ENCODE results near the gene RHEB.

The RHEB gene

DNA sequence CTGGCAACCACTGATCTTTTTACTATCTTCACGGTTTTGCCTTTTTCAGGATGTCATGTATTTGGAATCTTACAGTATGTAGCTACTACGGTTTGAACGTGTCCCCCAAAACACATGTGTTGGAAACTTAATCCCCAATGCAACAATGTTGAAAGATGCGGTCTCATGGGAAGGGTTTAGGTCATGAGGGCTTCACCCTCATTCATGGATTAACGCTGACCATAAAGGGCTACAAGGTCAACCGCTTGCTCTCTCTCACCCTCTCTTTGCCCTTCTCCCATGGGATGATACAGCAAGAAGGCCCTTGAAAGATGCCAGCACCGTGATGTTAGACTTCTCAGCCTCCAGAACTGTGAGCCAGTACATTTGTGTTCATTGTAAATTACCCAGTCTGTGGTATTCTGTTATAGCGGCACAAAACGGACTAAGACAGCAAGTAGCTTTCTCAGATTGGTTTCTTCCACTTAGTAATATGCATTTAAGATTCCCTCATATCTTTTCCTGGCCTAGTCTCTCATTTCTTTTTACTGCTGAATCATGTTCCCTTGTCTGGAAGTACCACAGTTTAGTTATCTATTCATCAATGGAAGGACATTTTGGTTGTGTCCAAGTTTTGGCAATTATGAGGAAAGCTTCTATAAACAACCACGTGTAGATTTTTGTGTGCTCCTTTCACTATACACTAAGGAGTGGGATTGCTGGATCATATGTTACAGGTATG, 76.8 kb downstream of the RHEB start:
- Histone ChIP-seq H3K9ac (ENCODE audit: low read depth, low read length) (no peak overlapping the region), H3K36me3 (ENCODE audit: insufficient read depth, low read length) (no peaks in the 10 kb centered on the region), H3K4me1 (ENCODE audit: insufficient read depth, low read length) (peaks cover 12% of the 10 kb centered on the region), H3K9me3 (ENCODE audit: insufficient read depth, low read depth, low read length) (no peaks in the 10 kb centered on the region), H3K27ac (ENCODE audit: low read depth, low read length) (no peak overlapping the region), H3K4me3 (ENCODE audit: low read length) (no peak overlapping the region), H3K27me3 (ENCODE audit: insufficient read depth, low read length) (peaks cover 25% of the 10 kb centered on the region)
- WGBS = 92% methylated on average over 10 of the region's 10 CpGs

DNA sequence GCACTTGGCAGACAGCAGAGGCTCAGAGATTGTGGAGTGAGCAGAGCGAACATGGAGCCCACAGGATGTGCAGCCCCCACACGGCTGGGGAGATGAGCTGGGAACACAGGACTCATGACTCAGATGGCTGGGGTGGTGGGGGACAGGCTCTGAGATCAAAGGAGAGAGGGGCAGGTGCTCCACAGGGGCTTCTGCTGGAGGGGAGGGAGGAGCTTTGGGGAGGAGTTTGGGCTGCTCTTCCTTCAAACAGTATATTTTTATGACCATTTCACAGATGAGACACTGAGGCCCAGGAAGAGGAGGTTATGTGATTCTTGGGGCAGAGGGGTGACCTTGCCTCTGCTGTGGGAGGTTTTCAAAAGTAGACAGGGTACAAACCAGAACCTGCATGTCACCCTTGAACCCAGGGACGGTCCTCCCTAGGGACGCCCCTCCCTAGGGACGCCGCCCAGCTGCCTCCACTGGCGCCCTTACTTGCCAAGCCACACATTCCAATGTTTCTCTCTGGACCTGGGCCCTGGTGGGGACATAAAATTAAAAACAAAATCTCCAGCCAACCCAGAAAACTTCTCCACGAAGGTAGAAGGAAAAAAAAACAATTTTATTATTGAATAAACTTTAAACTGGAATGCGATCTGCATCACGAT, 78.8 kb downstream of the RHEB start:
- H3K4me1 ChIP-seq (ENCODE audit: insufficient read depth, low read length) = peaks cover 12% of the 10 kb centered on the region
- H3K9ac ChIP-seq (ENCODE audit: low read depth, low read length) = peak overlapping the region; percentile 26; the same call in 1 of the 2 replicates
- H3K4me3 ChIP-seq (ENCODE audit: low read length) = peak overlapping the region; percentile 67
- WGBS = 67% methylated on average over 9 of the region's 10 CpGs
- H3K9me3 ChIP-seq (ENCODE audit: insufficient read depth, low read depth, low read length) = no peaks in the 10 kb centered on the region
- H3K27ac ChIP-seq (ENCODE audit: low read depth, low read length) = no peak overlapping the region
- no peaks in the 10 kb centered on the region for H3K36me3 ChIP-seq (ENCODE audit: insufficient read depth, low read length)
- H3K27me3 ChIP-seq (ENCODE audit: insufficient read depth, low read length) = peaks cover 19% of the 10 kb centered on the region

DNA sequence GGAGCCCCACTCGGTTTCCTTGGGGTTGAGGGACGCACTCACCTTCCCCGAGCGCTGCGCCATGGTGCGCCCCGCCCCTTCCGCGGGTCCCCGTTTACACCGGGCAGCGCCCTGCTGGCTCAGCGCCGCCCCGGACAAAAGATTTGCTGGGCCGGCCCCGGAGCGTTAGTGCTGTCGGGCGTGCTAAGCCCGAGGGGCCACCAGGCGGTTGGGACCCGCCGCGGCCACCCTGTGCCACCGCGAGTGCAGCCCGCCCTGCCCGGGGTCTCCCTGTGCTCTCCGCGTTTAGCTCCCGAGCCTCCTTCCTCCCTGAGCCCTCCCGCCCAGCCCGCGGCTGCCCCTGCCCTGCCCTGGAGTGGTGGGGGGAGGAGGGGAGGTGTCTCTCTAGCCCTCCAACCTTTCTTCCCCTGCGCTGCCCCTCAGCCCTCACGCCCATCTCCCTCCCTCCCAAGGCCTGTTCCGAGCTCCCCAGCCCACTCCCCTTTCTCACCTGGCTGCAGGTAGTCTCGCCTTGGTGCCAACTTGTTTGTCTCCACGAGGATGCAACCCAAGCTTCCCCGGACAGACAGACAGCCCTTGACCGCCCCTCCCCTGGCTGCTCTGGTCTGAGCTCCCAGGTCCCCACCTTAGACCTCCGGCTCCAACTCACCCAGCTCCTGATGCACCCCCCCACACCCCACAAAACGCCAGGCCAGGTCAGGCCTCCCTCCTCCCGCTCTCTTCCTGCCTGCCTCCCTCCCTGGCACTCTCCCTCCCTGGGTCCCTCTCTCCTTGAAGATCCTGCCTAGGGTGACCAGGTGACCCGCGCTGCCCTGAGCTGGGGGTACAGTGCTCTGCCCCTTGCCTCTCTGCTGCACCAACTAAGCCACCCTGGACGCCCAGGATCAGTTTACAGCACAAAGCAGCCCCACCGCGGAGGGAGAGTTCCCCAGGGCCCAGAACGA, 79.6 kb downstream of the RHEB start, which contains the start of gene CRYGN:
Gene CRYGN (minus strand): TSS at position 287 of the 944 bp plus-strand sequence. CDS start 224 bp downstream, at position 63.
- Histone ChIP-seq H3K27ac (ENCODE audit: low read depth, low read length) (no peak within 1 kb of the TSS), H3K4me3 (ENCODE audit: low read length) (peak within 1 kb of the TSS; percentile 67), H3K36me3 (ENCODE audit: insufficient read depth, low read length) (no peaks in the 10 kb centered on the region), H3K4me1 (ENCODE audit: insufficient read depth, low read length) (peaks cover 12% of the 10 kb centered on the region), H3K9me3 (ENCODE audit: insufficient read depth, low read depth, low read length) (no peaks in the 10 kb centered on the region), H3K9ac (ENCODE audit: low read depth, low read length) (peak within 1 kb of the TSS; percentile 72), H3K27me3 (ENCODE audit: insufficient read depth, low read length) (peaks cover 19% of the 10 kb centered on the region)
- 3% methylated on average over 47 of the region's 51 CpGs for WGBS

DNA sequence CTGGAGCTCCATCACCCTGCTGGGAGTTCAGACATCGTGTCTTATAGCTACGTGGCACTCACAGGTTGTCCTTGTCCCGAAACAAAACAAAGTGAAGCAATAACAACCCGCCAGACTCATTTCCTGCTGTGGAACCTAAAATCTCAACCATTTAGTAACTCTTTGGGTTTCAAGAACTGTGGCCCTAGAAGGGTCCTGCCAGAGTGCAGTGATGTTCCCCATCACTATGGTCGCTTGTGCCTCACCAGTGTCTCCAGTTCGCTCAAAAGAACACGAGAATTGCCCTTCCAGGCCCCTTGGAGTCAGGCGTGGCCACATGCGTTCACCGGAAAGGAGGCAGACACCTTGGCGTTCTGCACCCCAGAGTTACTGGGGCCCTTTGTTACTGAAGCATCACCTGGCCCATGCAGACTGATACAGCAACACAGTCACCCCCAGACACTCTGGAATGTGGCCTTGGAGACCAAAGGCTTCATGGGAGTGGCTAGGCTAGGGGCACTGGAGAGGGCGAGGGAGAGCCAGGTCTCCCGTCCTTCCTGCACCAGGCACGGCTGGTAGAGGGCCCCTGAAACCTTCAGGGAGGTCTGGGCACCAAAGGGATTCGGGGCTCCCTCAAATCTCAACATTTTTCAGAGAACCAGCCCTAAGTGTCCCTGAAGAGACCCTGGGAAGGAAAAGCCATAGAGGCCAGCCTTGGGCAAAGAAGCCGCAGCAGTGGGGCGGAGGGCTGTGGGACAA, 80.7 kb downstream of the RHEB start:
- H3K4me3 ChIP-seq (ENCODE audit: low read length) = peak overlapping the region; percentile 67
- WGBS = 90% methylated on average over 17 of the region's 17 CpGs

DNA sequence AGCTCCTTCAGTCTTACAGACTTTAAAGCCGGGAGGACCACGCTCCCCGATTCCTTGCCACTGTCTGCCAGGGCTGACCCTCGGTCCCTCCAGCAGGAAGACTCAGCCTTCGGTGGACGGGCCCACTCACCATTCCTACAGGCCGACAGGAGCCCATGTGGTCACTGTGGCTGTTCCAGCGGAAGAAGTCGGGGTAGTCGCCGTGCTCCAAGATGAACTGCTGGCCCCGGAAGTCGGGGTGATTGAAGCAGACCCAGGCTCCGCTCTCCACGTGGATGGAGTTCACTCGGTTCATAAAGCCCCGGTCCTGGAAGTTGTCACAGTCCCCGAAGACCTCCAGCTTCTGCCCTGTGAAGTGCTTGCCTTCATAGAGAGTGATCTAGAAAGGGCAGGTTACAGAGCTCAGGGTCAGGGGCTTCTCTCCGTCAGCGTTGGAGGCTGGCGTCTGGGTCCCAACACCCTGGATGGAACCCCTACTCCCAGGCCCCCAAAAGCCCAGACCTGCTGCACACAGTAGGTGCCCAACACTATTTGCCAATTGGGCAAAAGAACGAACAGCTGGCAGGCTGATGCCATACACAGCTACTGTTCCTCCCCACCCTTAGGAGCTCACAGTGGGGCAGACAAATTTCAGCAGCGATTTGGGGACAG, 81.7 kb downstream of the RHEB start:
- Histone ChIP-seq H3K27ac (ENCODE audit: low read depth, low read length) (no peak overlapping the region), H3K9me3 (ENCODE audit: insufficient read depth, low read depth, low read length) (no peaks in the 10 kb centered on the region), H3K9ac (ENCODE audit: low read depth, low read length) (no peak overlapping the region), H3K36me3 (ENCODE audit: insufficient read depth, low read length) (no peaks in the 10 kb centered on the region), H3K4me1 (ENCODE audit: insufficient read depth, low read length) (peaks cover 12% of the 10 kb centered on the region), H3K4me3 (ENCODE audit: low read length) (no peak overlapping the region), H3K27me3 (ENCODE audit: insufficient read depth, low read length) (peaks cover 19% of the 10 kb centered on the region)
- 89% methylated on average over 23 of the region's 23 CpGs for WGBS

More for the DNA sequence above, 80.7 kb downstream of the RHEB start:
- no peak overlapping the region for H3K27ac ChIP-seq (ENCODE audit: low read depth, low read length)
- H3K9me3 ChIP-seq (ENCODE audit: insufficient read depth, low read depth, low read length) = no peaks in the 10 kb centered on the region
- peaks cover 19% of the 10 kb centered on the region for H3K27me3 ChIP-seq (ENCODE audit: insufficient read depth, low read length)
- H3K9ac ChIP-seq (ENCODE audit: low read depth, low read length) = no peak overlapping the region; the same call in 1 of the 2 replicates
- no peaks in the 10 kb centered on the region for H3K36me3 ChIP-seq (ENCODE audit: insufficient read depth, low read length)
- peaks cover 12% of the 10 kb centered on the region for H3K4me1 ChIP-seq (ENCODE audit: insufficient read depth, low read length)

DNA sequence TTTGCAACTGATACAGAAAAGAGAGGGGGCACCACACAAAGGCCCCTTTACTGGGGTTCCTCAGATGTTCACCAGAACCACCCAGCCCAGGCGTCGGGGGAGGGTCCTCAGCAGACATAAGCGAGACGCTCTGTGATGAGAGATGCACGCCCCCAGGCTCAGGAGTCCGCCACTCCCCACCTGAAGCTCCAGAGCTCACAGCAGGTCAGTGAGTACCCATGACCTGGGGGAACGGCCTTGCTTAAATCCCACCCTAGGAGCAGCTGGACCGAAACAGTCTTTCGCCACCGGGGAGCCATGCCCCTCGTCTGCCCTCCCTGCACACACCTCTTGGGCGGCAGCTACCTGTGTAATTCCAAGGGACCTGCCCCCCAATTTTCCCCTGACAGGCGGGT, 82.5 kb downstream of the RHEB start:
- H3K4me3 ChIP-seq (ENCODE audit: low read length) = no peak overlapping the region
- H3K9ac ChIP-seq (ENCODE audit: low read depth, low read length) = no peak overlapping the region
- peaks cover 19% of the 10 kb centered on the region for H3K27me3 ChIP-seq (ENCODE audit: insufficient read depth, low read length)
- no peak overlapping the region for H3K27ac ChIP-seq (ENCODE audit: low read depth, low read length)
- 83% methylated on average over 13 of the region's 13 CpGs for WGBS
- H3K9me3 ChIP-seq (ENCODE audit: insufficient read depth, low read depth, low read length) = no peaks in the 10 kb centered on the region
- H3K36me3 ChIP-seq (ENCODE audit: insufficient read depth, low read length) = no peaks in the 10 kb centered on the region
- H3K4me1 ChIP-seq (ENCODE audit: insufficient read depth, low read length) = peaks cover 12% of the 10 kb centered on the region

DNA sequence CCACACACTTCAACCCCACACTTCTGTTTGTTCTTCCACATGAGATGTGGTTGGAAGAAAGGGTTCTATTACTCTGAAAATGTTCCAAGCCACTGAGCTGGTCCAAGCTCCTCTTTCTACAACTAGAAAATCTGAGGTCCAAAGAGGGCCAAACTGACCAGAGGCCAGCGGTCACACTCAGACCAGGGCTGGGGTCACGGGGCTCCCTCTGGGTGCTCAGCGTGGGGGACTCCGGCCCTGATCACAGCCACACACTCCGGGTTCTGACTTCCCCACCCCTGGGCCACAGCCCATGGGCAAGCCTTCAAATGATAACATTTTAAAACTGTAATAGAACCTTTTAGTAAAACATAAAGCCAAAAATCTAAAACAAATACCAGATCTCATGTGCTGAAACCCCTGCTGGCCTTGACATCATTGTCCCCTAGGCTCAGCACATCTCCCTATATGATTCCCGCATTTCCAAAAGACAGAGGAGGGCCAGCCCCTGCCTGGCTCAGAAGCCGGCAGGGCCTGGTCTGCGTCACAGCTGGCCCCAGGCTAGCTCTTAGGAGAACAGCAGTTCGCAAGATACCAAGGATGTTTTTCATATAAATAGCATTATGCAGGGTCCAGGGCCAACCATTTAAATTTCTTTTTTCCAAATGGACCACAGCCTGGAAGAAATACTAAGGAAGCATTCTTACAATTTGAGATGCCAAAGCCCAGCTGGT, 83.1 kb downstream of the RHEB start:
- H3K27me3 ChIP-seq (ENCODE audit: insufficient read depth, low read length) = peaks cover 19% of the 10 kb centered on the region

DNA sequence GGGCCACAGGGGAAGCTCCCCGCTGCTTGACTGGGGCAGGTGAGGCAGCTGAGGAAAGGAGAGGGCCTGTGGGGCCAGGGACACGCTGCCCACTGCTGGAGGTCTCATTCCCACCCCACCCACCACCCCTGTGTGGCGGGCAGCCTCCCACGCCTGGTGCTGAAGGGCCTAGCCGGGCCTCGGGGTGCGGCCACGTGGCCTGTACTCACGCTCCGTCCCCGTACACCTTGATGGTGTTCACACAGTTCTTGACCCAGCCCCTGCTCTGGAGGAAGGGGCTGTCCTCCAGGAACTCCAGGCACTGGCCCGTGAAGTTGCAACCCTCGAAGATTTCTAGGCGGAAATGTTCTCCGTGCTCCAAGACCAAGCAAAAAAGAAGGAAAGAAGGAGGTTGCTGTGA, 83.7 kb downstream of the RHEB start:
- Histone ChIP-seq H3K9me3 (ENCODE audit: insufficient read depth, low read depth, low read length) (no peaks in the 10 kb centered on the region), H3K9ac (ENCODE audit: low read depth, low read length) (no peak overlapping the region), H3K36me3 (ENCODE audit: insufficient read depth, low read length) (no peaks in the 10 kb centered on the region), H3K4me3 (ENCODE audit: low read length) (no peak overlapping the region), H3K27ac (ENCODE audit: low read depth, low read length) (no peak overlapping the region), H3K4me1 (ENCODE audit: insufficient read depth, low read length) (peaks cover 4% of the 10 kb centered on the region), H3K27me3 (ENCODE audit: insufficient read depth, low read length) (peaks cover 19% of the 10 kb centered on the region)
- WGBS = 94% methylated on average over 15 of the region's 15 CpGs

More for the DNA sequence above, 83.1 kb downstream of the RHEB start:
- Histone ChIP-seq H3K9me3 (ENCODE audit: insufficient read depth, low read depth, low read length) (no peaks in the 10 kb centered on the region), H3K4me1 (ENCODE audit: insufficient read depth, low read length) (peaks cover 8% of the 10 kb centered on the region), H3K4me3 (ENCODE audit: low read length) (no peak overlapping the region), H3K27ac (ENCODE audit: low read depth, low read length) (no peak overlapping the region), H3K36me3 (ENCODE audit: insufficient read depth, low read length) (no peaks in the 10 kb centered on the region), H3K9ac (ENCODE audit: low read depth, low read length) (no peak overlapping the region)
- 77% methylated on average over 9 of the region's 9 CpGs for WGBS

DNA sequence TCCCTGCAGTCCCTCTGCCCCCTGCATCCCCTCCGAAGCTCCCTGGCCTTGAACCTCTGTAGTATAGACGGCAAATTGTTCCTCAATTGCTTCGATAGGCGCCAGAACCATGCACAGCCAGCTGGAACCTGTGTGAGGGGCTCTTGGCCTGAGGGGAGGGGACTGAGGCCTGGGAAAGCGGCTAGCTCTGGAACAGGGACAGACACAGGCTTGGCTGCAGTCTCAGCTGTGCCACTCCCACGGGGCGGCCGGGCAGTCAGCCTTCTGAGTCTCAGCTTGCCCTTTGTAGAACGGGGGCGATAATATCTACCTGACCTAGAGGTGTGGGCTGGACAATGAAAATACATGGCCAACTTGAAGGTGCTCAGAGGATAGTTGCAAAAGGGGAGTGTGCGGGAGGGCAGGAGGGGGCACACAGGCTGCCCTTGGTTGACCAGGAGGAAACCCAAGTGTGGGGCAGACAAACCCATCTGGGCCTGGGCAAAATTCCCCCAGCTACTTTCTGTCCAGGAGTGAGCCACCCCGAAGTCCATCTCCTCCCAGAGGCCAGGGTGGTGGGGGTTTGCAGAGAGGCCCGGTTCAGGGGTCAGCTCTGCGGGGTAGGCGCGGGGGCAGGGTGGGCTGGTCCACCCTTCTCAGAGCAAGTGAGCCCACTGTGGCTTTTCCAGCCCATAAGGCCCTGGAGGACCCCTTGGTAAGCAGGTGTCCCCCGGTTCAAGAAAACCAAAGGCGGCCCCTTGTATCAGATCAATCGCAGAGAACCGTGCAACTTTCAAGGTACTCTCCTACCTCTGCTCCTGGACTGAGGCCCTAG, 84.4 kb downstream of the RHEB start:
- H3K36me3 ChIP-seq (ENCODE audit: insufficient read depth, low read length) = no peaks in the 10 kb centered on the region
- no peak overlapping the region for H3K9ac ChIP-seq (ENCODE audit: low read depth, low read length)
- no peak overlapping the region for H3K27ac ChIP-seq (ENCODE audit: low read depth, low read length)
- WGBS = 93% methylated on average over 20 of the region's 20 CpGs
- H3K9me3 ChIP-seq (ENCODE audit: insufficient read depth, low read depth, low read length) = no peaks in the 10 kb centered on the region
- no peak overlapping the region for H3K4me3 ChIP-seq (ENCODE audit: low read length)
- peaks cover 19% of the 10 kb centered on the region for H3K27me3 ChIP-seq (ENCODE audit: insufficient read depth, low read length)
- H3K4me1 ChIP-seq (ENCODE audit: insufficient read depth, low read length) = peaks cover 6% of the 10 kb centered on the region; the same call in 1 of the 2 replicates
